ENCODE results near the gene GRM4. TPM values are rescaled to one million over a fixed set of nuclear protein-coding genes. Genes with fewer than 3 reads are reported as not detected.

GRM4 gene
- total and polyA plus RNA-seq, 9 donors: under 0.01 to 0.37 (median 0.08) TPM; not detected in 2

DNA sequence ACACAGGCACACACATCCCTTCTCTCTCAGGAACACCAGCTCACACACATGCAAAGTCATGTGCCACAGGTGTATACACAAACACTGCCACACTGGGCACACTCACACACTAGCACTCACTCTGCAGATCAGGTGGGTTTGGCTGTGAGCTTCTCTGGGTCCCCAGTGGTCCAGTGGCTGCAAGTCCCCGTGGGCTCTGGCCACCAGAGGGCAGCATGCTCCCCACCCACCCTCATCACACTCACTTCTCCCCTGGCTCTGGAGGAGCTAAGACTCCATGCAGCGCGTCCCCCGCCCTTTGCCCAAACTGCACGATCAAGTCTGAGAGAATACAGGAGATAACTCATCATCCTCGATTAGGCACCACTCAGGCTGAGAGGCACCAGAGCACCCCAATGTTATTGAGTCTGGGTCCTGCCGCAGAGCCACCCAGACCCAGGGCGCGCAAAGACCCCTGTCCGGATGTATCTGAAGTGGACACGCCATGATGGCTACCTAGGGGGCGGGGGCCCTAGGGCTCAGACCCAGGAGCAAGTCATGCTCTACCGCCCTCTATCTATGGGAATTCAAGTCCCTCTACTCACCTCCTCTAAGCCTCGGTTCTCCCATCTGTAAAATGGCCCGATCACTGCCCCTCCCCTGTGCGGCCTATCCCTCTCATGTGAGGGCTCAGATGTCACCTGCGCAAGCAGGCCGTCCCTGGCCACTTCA, 90.5 kb downstream of the GRM4 start:
- 69 to 73% (median 70%) methylated on average over 18 of the region's 18 CpGs for WGBS, 3 donors
- no peak overlapping the region for H3K27ac ChIP-seq
- intact Hi-C loops (cut with DNase I): loop anchor here in 1 of 4 donors (10.0 kb wide), 1 partner anchor 99 kb away; no protein-coding TSS in a partner anchor

GRCh38 chr6:34053721-34054120, 92.2 kb downstream of the GRM4 start:
- 84 to 89% (median 89%) methylated on average over 8 of the region's 8 CpGs for WGBS, 3 donors
- intact Hi-C loops (cut with DNase I): loop anchor here in 1 of 4 donors (10.0 kb wide), 1 partner anchor 101 kb away; no protein-coding TSS in a partner anchor

More for the DNA sequence above, 90.5 kb downstream of the GRM4 start:
- H3K4me3 ChIP-seq: no peak overlapping the region
- no peaks in the 10 kb centered on the region for H3K9me3 ChIP-seq
- no peaks in the 10 kb centered on the region for H3K27me3 ChIP-seq
- peak; percentile 34 to 73 (median 57) for DNase-seq
- H3K4me1 ChIP-seq (ENCODE audit: insufficient read depth): peaks cover 3% of the 10 kb centered on the region
- H3K36me3 ChIP-seq: no peaks in the 10 kb centered on the region
- TF ChIP-seq EP300 (IDR thresholded peaks at IDR 0.05): no peak
- TF ChIP-seq CTCF (IDR thresholded peaks at IDR 0.05): peak; percentile 16 to 28 (median 16)
- TF ChIP-seq POLR2A (IDR thresholded peaks at IDR 0.05): no peak

DNA sequence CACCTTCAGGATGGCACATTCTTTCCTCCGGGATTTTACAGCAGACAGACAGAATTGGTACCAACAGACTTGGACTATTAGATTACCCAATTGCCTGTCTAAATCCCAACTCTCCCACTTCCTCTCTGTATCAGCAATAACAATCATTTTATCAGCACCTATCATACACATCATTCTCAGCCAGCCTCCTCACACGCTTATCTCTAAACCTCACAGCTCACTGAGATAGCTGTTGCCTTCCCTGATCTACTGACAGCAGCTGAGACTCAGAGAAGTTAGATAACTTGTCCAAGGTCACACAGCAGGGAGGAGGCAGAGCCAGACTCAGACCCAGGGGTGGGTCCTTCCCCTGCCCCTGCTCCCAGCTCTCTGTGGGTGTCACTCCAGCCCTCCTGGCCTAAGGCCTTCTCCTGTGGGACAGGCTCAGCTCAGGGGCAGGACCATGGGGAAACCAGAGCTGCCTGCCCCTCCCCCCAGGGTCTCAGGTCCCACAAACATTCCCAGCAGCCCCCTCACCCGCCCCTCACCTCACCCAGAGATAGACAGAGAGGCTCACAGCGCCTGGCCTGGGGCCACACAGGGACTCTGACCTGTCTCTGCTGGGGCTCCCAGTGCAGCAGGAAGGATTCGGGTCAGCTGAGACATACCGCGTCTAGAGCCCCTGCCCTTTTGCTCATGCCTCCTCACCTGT, 92.8 kb downstream of the GRM4 start:
- H3K4me3 ChIP-seq: no peak overlapping the region
- H3K9me3 ChIP-seq: no peaks in the 10 kb centered on the region
- WGBS, 3 donors: 70 to 76% (median 74%) methylated on average over 6 to 7 of the region's 7 CpGs
- TF ChIP-seq CTCF (IDR thresholded peaks at IDR 0.05): no peak
- no peak for TF ChIP-seq EP300 (IDR thresholded peaks at IDR 0.05)
- TF ChIP-seq POLR2A (IDR thresholded peaks at IDR 0.05): no peak
- H3K27ac ChIP-seq: no peak overlapping the region
- H3K36me3 ChIP-seq: no peaks in the 10 kb centered on the region
- DNase-seq: no peak
- H3K27me3 ChIP-seq: no peaks in the 10 kb centered on the region
- peaks cover 3% of the 10 kb centered on the region for H3K4me1 ChIP-seq (ENCODE audit: insufficient read depth)
- intact Hi-C loops (cut with DNase I): loop anchor here in 1 of 4 donors (10.0 kb wide), 1 partner anchor 102 kb away; no protein-coding TSS in a partner anchor

More at GRCh38 chr6:34053721-34054120, 92.2 kb downstream of the GRM4 start:
- no peaks in the 10 kb centered on the region for H3K36me3 ChIP-seq
- H3K4me1 ChIP-seq (ENCODE audit: insufficient read depth): peaks cover 3% of the 10 kb centered on the region
- H3K27me3 ChIP-seq: no peaks in the 10 kb centered on the region
- no peak overlapping the region for H3K27ac ChIP-seq
- TF ChIP-seq CTCF (IDR thresholded peaks at IDR 0.05) (no peak), EP300 (IDR thresholded peaks at IDR 0.05) (no peak), POLR2A (IDR thresholded peaks at IDR 0.05) (no peak)
- H3K4me3 ChIP-seq: no peak overlapping the region
- H3K9me3 ChIP-seq: no peaks in the 10 kb centered on the region
- no peak for DNase-seq

- Histone ChIP-seq H3K4me1 (ENCODE audit: insufficient read depth) (peaks cover 3% of the 10 kb centered on the region), H3K4me3 (no peak overlapping the region), H3K27me3 (no peaks in the 10 kb centered on the region), H3K9me3 (no peaks in the 10 kb centered on the region), H3K27ac (no peak overlapping the region), H3K36me3 (no peaks in the 10 kb centered on the region)
- TF ChIP-seq CTCF (IDR thresholded peaks at IDR 0.05) (no peak), EP300 (IDR thresholded peaks at IDR 0.05) (no peak), POLR2A (IDR thresholded peaks at IDR 0.05) (no peak)
- intact Hi-C loops (cut with DNase I): loop anchor here in 1 of 4 donors (10.0 kb wide), 1 partner anchor 103 kb away; no protein-coding TSS in a partner anchor
- 67 to 76% (median 75%) methylated on average over 8 of the region's 8 CpGs for WGBS, 3 donors
- no peak for DNase-seq
These were observed 93.6 kb downstream of the GRM4 start for GRCh38 chr6:34052071-34052825.

Data from ovary (tissue), 9 donors.